Left lung (tissue), 10 donors: ENCODE data around the gene SLC35F2. TPM values are rescaled to one million over a fixed set of nuclear protein-coding genes. Genes with fewer than 3 reads are reported as not detected.

Experiments
- ATAC-seq: fragments of 200-7000 bp; cut with Tn5 transposase; one replicate; pipeline ENCODE4 v1.9.1; 2020; ENCODE audit warnings: moderate library complexity
- DNase-seq, 4 donors: peaks; one replicate each; pipeline ENCODE4 v3.0.0-alpha.2; 2013 to 2020
- H3K27ac ChIP-seq, 2 donors: fragments of 200-600 bp; sonication (generic) in 1 of 2; one replicate each; pipeline versions ENCODE4 v1.5.0 to v1.8.0; 2020 to 2021
- H3K27me3 ChIP-seq, 2 donors: fragments of 200-600 bp; sonication (generic) in 1 of 2; one replicate each; pipeline versions ENCODE4 v1.5.0 to v1.8.0; 2020 to 2021
- H3K36me3 ChIP-seq, 2 donors: fragments of 200-600 bp; sonication (generic) in 1 of 2; one replicate each; pipeline versions ENCODE4 v1.5.0 to v1.8.0; 2020 to 2021
- H3K4me1 ChIP-seq, 2 donors: fragments of 200-600 bp; one replicate each; pipeline ENCODE4 v1.8.0; 2021
- H3K4me3 ChIP-seq, 2 donors: fragments of 200-600 bp; sonication (generic) in 1 of 2; one replicate each; pipeline versions ENCODE4 v1.5.0 to v1.8.0; 2020 to 2021; ENCODE audit warnings: mild to moderate bottlenecking in 1 of 2
- H3K9me3 ChIP-seq, 2 donors: fragments of 200-600 bp; sonication (generic) in 1 of 2; one replicate each; pipeline versions ENCODE4 v1.5.0 to v1.8.0; 2020 to 2021
- CTCF ChIP-seq, 2 donors: fragments of 200-600 bp; sonication (generic) in 1 of 2; IDR thresholded peaks; one replicate each; pipeline versions ENCODE4 v1.5.0 to v1.8.0; 2021; ENCODE audit warnings: antibody characterized with exemption in 2 of 2
- intact Hi-C, 2 donors: fragments of 100-400 bp; cut with DNase I; formaldehyde crosslinking; loops; one replicate each; pipeline versions ENCODE4 v1.11.2 to v1.14.2; 2022
- polyA plus RNA-seq, 6 donors: library from polyadenylated mRNA; unstranded; fragments of 120-200 nt; gene quantifications; one replicate each; pipeline ENCODE4 v1.2.1, GENCODE V29; 2013; ENCODE audit not compliant: insufficient read length in 6 of 6
- total RNA-seq, 2 donors: library from RNA; stranded (reverse); fragmentation: NEBNext Ultra II Directional; extraction: Animal tissue kit (Norgen Biotek cat#: 25700); gene quantifications; one replicate each; pipeline ENCODE4 v1.2.1, GENCODE V29; 2021
- donor health status: DM: no; HTN: yes; CAD: no.
- donor health status: DM: no; HTN: no; CAD: no.

The SLC35F2 gene
- total and polyA plus RNA-seq, 8 donors, result 7.0 to 38.6 (median 27.9) TPM

- ATAC-seq, result no peak
- H3K4me1 ChIP-seq, result no peaks in the 10 kb centered on the region
- DNase-seq, result no peak
- H3K27ac ChIP-seq, result no peak overlapping the region
- intact Hi-C loops, result no loop called here
- no peak overlapping the region for H3K4me3 ChIP-seq
- no peaks in the 10 kb centered on the region for H3K9me3 ChIP-seq
- H3K36me3 ChIP-seq, result no peaks in the 10 kb centered on the region
- TF ChIP-seq CTCF (IDR thresholded peaks at IDR 0.05), result no peak
- H3K27me3 ChIP-seq, result no peaks in the 10 kb centered on the region
Measured at GRCh38 chr11:107830915-107831540, 27.6 kb downstream of the SLC35F2 start.

- TF ChIP-seq CTCF (IDR thresholded peaks at IDR 0.05), result no peak
- Histone ChIP-seq H3K27me3 (no peaks in the 10 kb centered on the region), H3K36me3 (no peaks in the 10 kb centered on the region), H3K27ac (no peak overlapping the region), H3K4me1 (no peaks in the 10 kb centered on the region), H3K4me3 (no peak overlapping the region), H3K9me3 (no peaks in the 10 kb centered on the region)
- DNase-seq, result no peak
- intact Hi-C loops, result no loop called here
- ATAC-seq, result no peak
Measured at GRCh38 chr11:107827041-107827440, 31.5 kb downstream of the SLC35F2 start.

- no peaks in the 10 kb centered on the region for H3K27me3 ChIP-seq
- H3K4me3 ChIP-seq, result no peak overlapping the region
- TF ChIP-seq CTCF (IDR thresholded peaks at IDR 0.05), result no peak
Measured at GRCh38 chr11:107825875-107826274, 32.7 kb downstream of the SLC35F2 start.

GRCh38 chr11:107824668-107825369 is 33.8 kb downstream of the SLC35F2 start:
- H3K36me3 ChIP-seq, result no peaks in the 10 kb centered on the region
- no peaks in the 10 kb centered on the region for H3K4me1 ChIP-seq
- no peak for TF ChIP-seq CTCF (IDR thresholded peaks at IDR 0.05)
- H3K4me3 ChIP-seq, result no peak overlapping the region
- no peaks in the 10 kb centered on the region for H3K9me3 ChIP-seq
- intact Hi-C loops, result no loop called here
- DNase-seq (no peak), ATAC-seq (peak; percentile 25)
- H3K27ac ChIP-seq, result no peak overlapping the region
- no peaks in the 10 kb centered on the region for H3K27me3 ChIP-seq

More at GRCh38 chr11:107825875-107826274, 32.7 kb downstream of the SLC35F2 start:
- H3K4me1 ChIP-seq, result no peaks in the 10 kb centered on the region
- no peak for ATAC-seq
- no peak overlapping the region for H3K27ac ChIP-seq
- intact Hi-C loops, result no loop called here
- no peak for DNase-seq
- no peaks in the 10 kb centered on the region for H3K9me3 ChIP-seq
- H3K36me3 ChIP-seq, result no peaks in the 10 kb centered on the region

- peak overlapping the region in 1 of 2 donors; percentile 64 for H3K27ac ChIP-seq
Measured at GRCh38 chr11:107821199-107821927, 37.2 kb downstream of the SLC35F2 start.

More at GRCh38 chr11:107821199-107821927, 37.2 kb downstream of the SLC35F2 start:
- Histone ChIP-seq H3K9me3 (no peaks in the 10 kb centered on the region), H3K36me3 (no peaks in the 10 kb centered on the region), H3K4me1 (no peaks in the 10 kb centered on the region), H3K27me3 (no peaks in the 10 kb centered on the region), H3K4me3 (no peak overlapping the region)
- no peak for TF ChIP-seq CTCF (IDR thresholded peaks at IDR 0.05)
- ATAC-seq (no peak), DNase-seq (peak in 1 of 4 donors; percentile 12)
- intact Hi-C loops, result no loop called here
